GM19238 (cell line): ENCODE results near the gene METTL14.

ENCODE experiments used
- DNase-seq: peaks from one replicate; pipeline ENCODE4 v3.0.0; 2011; ENCODE audit warnings: low spot score; ENCODE audit not compliant: insufficient read length

The METTL14 gene

DNA sequence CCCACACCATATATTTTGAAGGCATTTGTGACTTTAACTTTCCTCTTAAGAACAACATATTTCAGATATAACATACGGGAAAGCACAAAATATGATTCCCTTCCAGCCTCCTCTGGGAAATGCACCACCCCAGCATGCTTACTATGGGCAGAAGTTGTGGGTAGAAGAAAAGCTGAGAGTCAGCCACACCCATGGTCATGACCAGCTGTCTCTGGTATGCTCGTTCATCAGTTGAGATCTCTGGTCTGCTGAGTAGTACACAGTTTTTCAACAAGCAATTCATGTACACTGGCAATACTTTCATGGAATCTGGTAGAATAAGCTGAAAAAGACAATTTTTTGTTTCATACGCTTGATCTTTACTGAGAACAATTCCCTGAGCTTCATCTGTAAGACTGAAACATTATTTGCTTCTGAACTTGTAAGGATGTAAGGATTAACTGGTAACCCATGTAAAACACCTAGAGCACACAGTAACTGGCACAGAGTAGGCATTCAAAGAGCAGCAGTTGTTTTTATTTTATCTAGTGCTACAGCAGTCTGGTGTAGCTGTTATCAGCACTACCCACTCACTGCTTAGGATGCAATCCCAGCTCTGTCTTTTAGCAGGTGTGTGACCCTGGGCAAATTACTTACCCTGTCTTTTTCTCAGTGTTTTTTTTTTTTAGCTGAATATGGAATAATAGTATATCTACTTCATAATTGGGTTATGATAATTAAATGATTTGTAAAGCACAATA is 47.6 kb downstream of the METTL14 start:
- no peak for DNase-seq

- DNase-seq, result no peak
Observed at GRCh38 chr4:118734491-118735205, 49.5 kb downstream of the METTL14 start.

DNA sequence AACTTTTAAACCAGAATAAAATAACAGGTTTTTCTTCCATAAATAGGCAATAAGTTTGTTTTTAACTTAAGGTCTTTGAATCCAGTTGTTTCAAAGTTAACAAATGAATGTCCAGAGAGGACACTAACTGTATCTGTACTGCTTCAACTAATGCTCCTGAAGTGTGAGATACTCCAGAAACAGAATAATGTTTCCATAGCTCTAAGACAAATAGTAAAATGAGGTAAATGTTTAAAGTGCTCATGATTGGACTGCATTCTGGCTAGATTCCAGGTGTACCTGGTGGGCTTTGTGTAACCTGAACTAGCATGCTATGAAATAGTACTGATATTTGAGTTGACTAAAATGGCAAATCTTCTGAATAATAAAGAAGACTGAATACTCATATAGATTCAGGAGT is 51.7 kb downstream of the METTL14 start:
- no peak for DNase-seq

DNA sequence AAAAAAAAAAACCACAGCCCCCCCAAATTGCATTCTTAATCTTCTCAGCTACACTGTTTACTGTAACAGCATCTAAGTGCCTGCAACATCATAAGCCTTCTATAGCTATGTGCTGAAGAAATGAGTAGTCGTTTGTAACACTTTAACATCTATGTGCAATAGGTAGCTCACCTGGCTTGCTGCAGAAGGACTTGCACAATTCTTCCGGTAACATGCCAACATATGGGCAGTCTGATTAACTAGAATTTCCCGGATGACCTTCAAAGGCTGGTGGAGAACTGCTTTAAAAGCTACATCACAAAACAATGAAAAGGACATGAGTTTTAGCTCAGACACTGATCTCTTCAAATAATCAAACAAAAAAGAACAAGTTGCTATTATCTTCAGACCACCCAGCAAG is 52.9 kb downstream of the METTL14 start:
- DNase-seq, result no peak

DNA sequence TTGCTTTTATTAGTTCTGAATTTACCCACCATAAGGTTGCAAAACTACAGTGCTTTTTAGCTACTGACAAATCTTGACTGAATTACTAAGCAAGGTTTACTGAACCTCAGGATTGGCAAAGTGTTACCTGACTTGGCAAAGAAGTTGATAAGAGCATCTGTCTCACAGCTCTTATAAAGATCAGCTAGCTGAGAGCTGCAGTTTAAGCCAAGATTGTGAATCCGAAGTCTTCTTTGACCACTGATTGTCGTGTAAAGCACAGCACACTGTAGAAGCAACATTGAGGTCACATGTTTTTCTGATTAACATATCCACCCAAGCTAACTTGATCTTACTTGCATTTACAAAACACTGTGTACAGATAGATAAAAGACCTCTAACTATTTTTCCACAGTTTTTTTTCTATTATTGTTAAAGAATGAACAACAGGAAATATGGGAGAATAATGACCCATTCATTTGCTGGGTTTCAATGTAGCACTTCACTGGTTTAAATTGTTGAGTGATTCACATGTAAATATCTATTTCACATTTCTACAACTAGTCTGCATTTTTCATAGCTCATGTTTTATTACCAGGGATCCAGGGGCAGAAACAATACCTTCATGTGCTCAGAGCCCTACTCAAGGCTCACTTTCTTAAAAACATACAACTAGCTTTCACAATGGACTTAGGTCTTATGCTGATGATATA is 54.0 kb downstream of the METTL14 start:
- no peak for DNase-seq

DNA sequence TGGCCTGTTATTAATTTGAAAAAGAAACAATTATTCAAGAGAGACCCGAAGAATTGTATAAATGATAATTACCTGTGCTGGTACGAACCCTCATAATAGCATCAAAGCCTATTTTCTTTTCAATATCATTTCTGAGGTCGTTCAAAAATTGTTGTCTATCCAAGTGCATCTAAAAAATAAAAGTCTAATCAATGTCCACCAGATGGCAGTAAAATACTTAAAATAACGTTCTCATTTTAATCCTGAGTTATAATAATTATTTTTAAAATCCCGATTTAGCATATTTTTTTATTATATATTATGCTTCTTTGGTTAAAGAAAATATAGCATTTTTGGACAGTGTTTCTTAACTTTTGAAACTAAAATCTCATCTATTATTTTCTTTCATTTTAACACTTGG is 55.7 kb downstream of the METTL14 start:
- DNase-seq, result no peak

DNA sequence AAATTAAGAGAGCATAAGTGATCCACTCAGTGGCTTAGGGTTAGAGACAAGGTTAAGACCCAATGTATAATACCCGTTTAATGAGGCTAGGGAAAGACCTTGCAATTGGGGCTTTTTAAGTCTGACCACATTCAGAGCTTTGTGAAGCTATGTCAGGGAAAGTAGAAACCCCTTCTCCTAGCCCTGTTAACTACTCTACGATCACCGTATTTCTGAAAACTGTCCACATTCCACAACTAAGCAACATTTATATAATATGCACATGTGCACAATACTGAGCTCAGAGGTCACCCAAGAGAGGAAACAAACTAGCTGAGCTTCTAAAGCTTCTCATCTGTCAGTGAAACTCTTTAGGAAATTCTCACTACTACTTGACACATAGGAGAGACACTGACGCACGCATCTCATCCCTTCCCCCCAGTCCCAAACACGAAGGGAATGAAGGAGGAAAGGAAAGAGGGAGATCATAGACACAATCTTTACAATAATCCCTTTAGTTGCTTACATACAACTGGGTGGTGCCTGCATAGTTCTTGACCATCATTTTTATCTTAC is 56.2 kb downstream of the METTL14 start:
- DNase-seq, result no peak

DNA sequence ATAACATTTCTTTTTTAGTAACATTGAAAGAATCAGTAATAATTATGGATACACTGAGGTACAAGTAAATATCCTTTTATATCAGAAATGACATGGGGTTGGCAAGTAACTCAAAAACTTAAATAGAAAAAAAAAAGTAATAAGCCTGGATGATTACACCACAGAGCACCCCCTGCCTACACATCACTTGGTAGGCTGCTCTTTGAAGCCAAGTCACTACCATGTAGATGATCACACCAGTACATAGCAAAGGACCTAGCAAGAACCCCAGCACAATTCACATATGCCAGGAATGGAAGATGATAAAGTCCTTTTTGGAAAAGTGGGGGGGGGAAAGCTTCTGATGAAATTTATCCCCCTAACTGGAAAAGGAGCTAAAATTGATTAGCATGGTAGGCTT is 56.9 kb downstream of the METTL14 start:
- DNase-seq, result no peak

GRCh38 chr4:118743867-118744266 is 58.7 kb downstream of the METTL14 start:
- DNase-seq, result no peak

- no peak for DNase-seq
Observed at GRCh38 chr4:118745357-118745756, 60.2 kb downstream of the METTL14 start.

GRCh38 chr4:118746251-118746919 is 61.2 kb downstream of the METTL14 start:
- no peak for DNase-seq

- no peak for DNase-seq
Observed at GRCh38 chr4:118749347-118749988, 64.3 kb downstream of the METTL14 start.

DNA sequence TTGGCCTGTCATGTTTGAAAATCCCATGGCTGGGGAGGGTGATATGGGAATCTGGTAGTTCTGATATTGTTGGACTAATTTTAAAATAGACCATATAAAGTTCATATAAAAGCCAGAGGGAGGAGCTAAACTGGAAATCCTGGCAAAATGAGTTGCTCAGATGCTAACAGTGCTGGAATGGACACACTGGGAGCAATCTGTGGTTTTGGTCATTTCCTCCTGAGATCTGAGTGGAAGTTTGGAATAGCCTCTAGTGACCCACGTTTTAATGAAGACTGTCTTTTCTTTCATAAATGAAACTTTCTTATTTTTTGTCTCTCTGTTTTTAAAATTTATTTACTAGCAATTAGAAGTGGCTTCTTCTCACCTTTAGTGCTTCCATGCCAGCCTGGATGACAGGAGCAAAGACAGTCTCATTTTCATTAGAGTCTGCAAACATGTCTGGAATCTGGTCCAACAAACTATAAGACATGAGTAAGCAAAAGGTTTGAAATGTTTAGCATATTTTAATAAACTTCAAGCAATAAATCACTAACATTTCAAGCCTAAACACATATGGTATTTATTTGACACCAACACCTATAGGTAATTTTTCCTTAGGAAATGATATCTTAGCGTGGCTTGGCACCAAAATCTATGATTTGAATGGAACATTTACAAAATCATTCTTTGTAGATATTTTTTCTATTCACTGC is 66.6 kb downstream of the METTL14 start:
- DNase-seq, result no peak

DNA sequence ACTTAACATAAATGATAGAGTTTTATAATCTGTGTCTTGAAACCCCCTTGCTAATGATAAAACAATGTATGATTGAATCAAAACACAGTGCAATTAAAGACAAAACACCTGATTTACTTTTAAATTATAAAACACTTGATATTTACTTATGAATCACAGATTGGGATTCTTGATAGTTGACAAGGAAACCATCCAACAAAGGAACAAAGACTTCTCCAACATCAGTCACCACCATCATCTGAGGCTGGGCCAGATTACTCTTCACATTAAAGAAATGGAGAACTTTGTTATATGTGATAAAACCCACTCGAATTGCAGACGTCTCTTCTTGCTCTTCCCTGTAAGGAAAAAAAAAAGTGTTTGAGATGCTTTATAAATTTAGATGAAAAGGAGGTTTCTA is 67.4 kb downstream of the METTL14 start:
- no peak for DNase-seq

DNA sequence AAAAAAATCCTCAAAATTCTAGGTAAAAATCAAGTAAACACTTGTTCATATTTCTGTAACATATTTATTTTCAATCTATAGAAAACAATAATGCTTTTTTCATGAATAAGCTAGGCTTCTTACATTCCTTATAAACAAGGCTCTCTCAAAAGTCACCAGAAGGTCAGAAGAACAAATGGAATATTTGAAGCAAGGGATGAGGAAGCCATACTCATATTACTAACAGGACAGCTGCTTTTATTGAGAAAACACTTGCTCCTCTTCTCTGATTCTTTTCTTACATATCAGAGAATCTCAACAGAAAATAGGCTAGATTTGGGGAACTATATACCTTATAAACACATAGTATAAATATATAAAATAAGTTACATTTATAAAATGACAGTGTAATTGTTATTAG is 67.9 kb downstream of the METTL14 start:
- no peak for DNase-seq

- DNase-seq, result no peak
Observed at GRCh38 chr4:118753685-118754084, 68.5 kb downstream of the METTL14 start.

DNA sequence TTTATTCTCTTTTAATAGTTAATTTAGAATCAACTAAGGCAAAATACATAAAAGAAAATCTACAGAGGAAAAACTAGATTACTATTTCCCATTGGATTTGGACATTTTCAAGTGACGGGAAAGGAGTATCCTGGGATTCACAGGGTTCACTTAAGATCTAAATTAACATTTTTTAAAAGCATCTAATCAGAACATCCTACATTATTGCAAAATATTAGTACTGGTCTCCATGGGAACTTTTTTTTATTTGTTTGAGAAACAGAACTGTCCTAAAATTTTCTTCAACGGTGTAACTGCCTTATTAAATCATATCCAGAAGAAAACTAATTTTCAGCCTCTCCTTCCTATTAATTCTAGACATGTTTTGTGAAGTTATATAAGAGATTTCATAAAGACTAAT is 69.7 kb downstream of the METTL14 start:
- no peak for DNase-seq

GRCh38 chr4:118755438-118756226 is 70.4 kb downstream of the METTL14 start:
- no peak for DNase-seq

GRCh38 chr4:118756429-118756828 is 71.2 kb downstream of the METTL14 start:
- no peak for DNase-seq

DNA sequence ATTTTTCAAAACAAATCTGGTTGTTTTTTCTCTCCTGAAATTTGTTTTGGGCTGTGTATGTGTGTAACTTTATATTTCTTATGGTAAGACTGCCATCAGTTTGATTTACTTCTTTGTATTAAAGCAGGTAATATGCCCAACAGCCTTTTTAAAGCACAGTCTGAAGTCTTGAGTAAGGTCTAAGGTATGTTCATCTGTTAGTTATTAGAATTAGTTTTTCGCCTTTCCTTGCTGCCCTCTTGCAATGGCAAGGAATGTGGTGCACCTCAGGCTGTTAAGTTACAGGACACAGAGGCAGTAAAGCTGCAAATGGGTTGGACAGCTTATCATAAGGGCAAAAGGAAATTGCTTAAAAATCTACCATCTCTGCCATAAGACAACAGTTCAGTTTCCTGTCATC is 71.8 kb downstream of the METTL14 start:
- no peak for DNase-seq
